H1 (cell line): ENCODE measurements around the gene TOP1. TPM values are rescaled to one million over a fixed set of nuclear protein-coding genes. Genes with fewer than 3 reads are reported as not detected.
A peak's percentile ranks its signal among the peaks of the same experiment; 100 is the strongest.

Experiments used
- CTCF ChIA-PET: fragments of 300-600 bp; sonication (Branson Sonifier 250); formaldehyde crosslinking; loops from one replicate; lab custom pipeline; 2021; ENCODE audit not compliant: partially characterized antibody; lab: Charles Lee
- POLR2A ChIA-PET: fragments of 300-600 bp; sonication (Branson Sonifier 250); formaldehyde crosslinking; loops from one replicate; lab custom pipeline; 2021; ENCODE audit warnings: inconsistent platforms; ENCODE audit not compliant: partially characterized antibody; lab: Charles Lee
- DNase-seq, 2 experiments: peaks; one replicate each; pipeline versions ENCODE4 v3.0.0 to v3.0.0-alpha.2; 2010 to 2022; ENCODE audit warnings: low spot score in 2 of 2, low read depth in 1 of 2, mixed read lengths in 1 of 2
- FAIRE-seq: peaks from 2 replicates; lab custom pipeline; 2011; peaks lifted over from hg19 to GRCh38; lab: Jason Lieb, UNC
- H2AFZ ChIP-seq: 2 replicates; pipeline ENCODE4 v1.8.1; 2012; ENCODE audit warnings: low read length, inconsistent platforms
- H2AK5ac ChIP-seq: 2 replicates; pipeline ENCODE4 v1.6.1; 2013; ENCODE audit warnings: low read depth, low read length
- H2BK120ac ChIP-seq: replicated peaks from 2 replicates; pipeline ENCODE3; 2013; ENCODE audit warnings: low read depth, low read length, inconsistent platforms
- H2BK12ac ChIP-seq: 2 replicates; pipeline ENCODE4 v1.6.1; 2013; ENCODE audit warnings: low read depth, low read length
- H2BK15ac ChIP-seq: 2 replicates; pipeline ENCODE4 v1.6.1; 2013; ENCODE audit warnings: low read length
- H2BK20ac ChIP-seq: 2 replicates; pipeline ENCODE4 v1.6.1; 2013; ENCODE audit warnings: low read length
- H2BK5ac ChIP-seq: 2 replicates; pipeline ENCODE4 v1.6.1; 2013; ENCODE audit warnings: low read depth, low read length
- H3K14ac ChIP-seq: 2 replicates; pipeline ENCODE4 v1.6.1; 2013; ENCODE audit warnings: inconsistent platforms; ENCODE audit not compliant: insufficient read length
- H3K18ac ChIP-seq: 2 replicates; pipeline ENCODE4 v1.6.1; 2013; ENCODE audit warnings: low read length; ENCODE audit errors: extremely low read depth
- H3K23ac ChIP-seq: 2 replicates; pipeline ENCODE4 v1.6.1; 2013; ENCODE audit warnings: inconsistent platforms; ENCODE audit not compliant: insufficient read length
- H3K23me2 ChIP-seq: 2 replicates; pipeline ENCODE4 v1.6.1; 2013; ENCODE audit warnings: low read depth, low read length
- H3K27ac ChIP-seq: 2 replicates; pipeline ENCODE4 v1.6.1; 2011; ENCODE audit warnings: low read depth, low read length, inconsistent platforms
- H3K27me3 ChIP-seq, 4 experiments: replicated peaks in 1 of 4; 1 replicate in 1 of 4; 2 replicates in 3 of 4; pipeline versions ENCODE4 v1.6.1 to v1.8.1; 2011 to 2013; ENCODE audit warnings: low read length in 3 of 4, mild to moderate bottlenecking in 3 of 4, inconsistent platforms in 2 of 4, mixed read lengths in 2 of 4, moderate library complexity in 1 of 4; ENCODE audit not compliant: control insufficient read depth in 3 of 4, insufficient read depth in 3 of 4; ENCODE audit errors: extremely low read depth in 1 of 4
- H3K36me3 ChIP-seq, 4 experiments: 2 replicates each; pipeline versions ENCODE4 v1.6.1 to v1.8.1; 2011 to 2013; ENCODE audit warnings: mild to moderate bottlenecking in 4 of 4, low read length in 3 of 4, moderate library complexity in 2 of 4, control low read depth in 1 of 4, inconsistent platforms in 1 of 4; ENCODE audit not compliant: insufficient read depth in 4 of 4, control insufficient read depth in 2 of 4
- H3K4ac ChIP-seq: replicated peaks from 2 replicates; pipeline ENCODE3; 2013; ENCODE audit warnings: low read length, low read depth, mixed read lengths, inconsistent platforms; ENCODE audit not compliant: insufficient read length
- H3K4me1 ChIP-seq, 4 experiments: replicated peaks in 1 of 4; 1 replicate in 1 of 4; 2 replicates in 3 of 4; pipeline versions ENCODE4 v1.6.1 to v1.8.1; 2011 to 2013; ENCODE audit warnings: low read length in 3 of 4, inconsistent platforms in 2 of 4, mixed read lengths in 1 of 4; ENCODE audit not compliant: insufficient read depth in 4 of 4, control insufficient read depth in 3 of 4
- H3K4me2 ChIP-seq, 2 experiments: 2 replicates each; pipeline versions ENCODE4 v1.6.1 to v1.8.1; 2011 to 2013; ENCODE audit warnings: low read depth in 2 of 2, low read length in 2 of 2, control low read depth in 1 of 2, inconsistent platforms in 1 of 2, mild to moderate bottlenecking in 1 of 2; ENCODE audit not compliant: insufficient read depth in 1 of 2
- H3K4me3 ChIP-seq, 4 experiments: fragments of 200-600, 300-600 bp in 1 of 4; sonication (generic), shearing (Covaris generic), sonication (Bioruptor Twin) in 1 of 4; 2 replicates each; pipeline versions ENCODE4 v1.5.1 to v1.8.1; 2011 to 2016; ENCODE audit warnings: low read length in 4 of 4, low read depth in 3 of 4, control low read depth in 2 of 4, inconsistent platforms in 2 of 4, mild to moderate bottlenecking in 2 of 4, mixed read lengths in 1 of 4, moderate library complexity in 1 of 4; ENCODE audit not compliant: insufficient read depth in 2 of 4; ENCODE audit errors: extremely low read depth in 1 of 4
- H3K56ac ChIP-seq: replicated peaks from 2 replicates; pipeline ENCODE3; 2013; ENCODE audit warnings: low read depth, mild to moderate bottlenecking, mixed read lengths, low read length, inconsistent platforms; ENCODE audit not compliant: insufficient read length
- H3K79me1 ChIP-seq: 2 replicates; pipeline ENCODE4 v1.6.1; 2013; ENCODE audit warnings: low read depth, low read length, control low read depth
- H3K79me2 ChIP-seq, 2 experiments: 2 replicates each; pipeline versions ENCODE4 v1.6.1 to v1.8.1; 2012 to 2013; ENCODE audit warnings: low read length in 2 of 2, mild to moderate bottlenecking in 2 of 2, inconsistent platforms in 1 of 2; ENCODE audit not compliant: insufficient read depth in 2 of 2, control insufficient read depth in 1 of 2
- H3K9ac ChIP-seq, 4 experiments: replicated peaks in 1 of 4; 1 replicate in 1 of 4; 2 replicates in 3 of 4; pipeline versions ENCODE4 v1.6.1 to v1.8.1; 2011 to 2013; ENCODE audit warnings: low read depth in 3 of 4, low read length in 3 of 4, control low read depth in 2 of 4, mild to moderate bottlenecking in 2 of 4, moderate library complexity in 2 of 4, inconsistent platforms in 1 of 4; ENCODE audit errors: extremely low read depth in 1 of 4
- H3K9me3 ChIP-seq, 2 experiments: 2 replicates each; pipeline versions ENCODE4 v1.6.1 to v1.8.1; 2012 to 2013; ENCODE audit warnings: mild to moderate bottlenecking in 2 of 2, moderate library complexity in 2 of 2, control low read depth in 1 of 2, inconsistent platforms in 1 of 2, low read depth in 1 of 2, low read length in 1 of 2, mixed read lengths in 1 of 2; ENCODE audit not compliant: insufficient read depth in 2 of 2
- H4K20me1 ChIP-seq, 2 experiments: replicated peaks in 1 of 2; 2 replicates each; pipeline versions ENCODE3 to v1.8.1; 2011 to 2013; ENCODE audit warnings: inconsistent platforms in 2 of 2, low read length in 2 of 2, mild to moderate bottlenecking in 1 of 2; ENCODE audit not compliant: insufficient read depth in 2 of 2, control insufficient read depth in 1 of 2
- H4K5ac ChIP-seq: 2 replicates; pipeline ENCODE4 v1.6.1; 2013; ENCODE audit warnings: low read length, low read depth, mixed read lengths, inconsistent platforms; ENCODE audit not compliant: insufficient read length
- H4K8ac ChIP-seq: 2 replicates; pipeline ENCODE4 v1.8.0; 2013; ENCODE audit warnings: mild to moderate bottlenecking, moderate library complexity, low read length, inconsistent platforms; ENCODE audit not compliant: insufficient read depth; ENCODE audit errors: extremely low read depth
- H4K91ac ChIP-seq: replicated peaks from 2 replicates; pipeline ENCODE3; 2013; ENCODE audit warnings: low read length, mixed read lengths, inconsistent platforms; ENCODE audit not compliant: insufficient read length
- CBX8 ChIP-seq: fragments of 300-800, 300-1000 bp; sonication (generic); IDR thresholded peaks from 2 replicates; pipeline ENCODE4 v1.7.1; 2016; ENCODE audit warnings: low read depth, low read length, borderline replicate concordance
- GABPA ChIP-seq: IDR thresholded peaks from 2 replicates; pipeline ENCODE4 v1.6.1; 2011; ENCODE audit warnings: mild to moderate bottlenecking, low read length, moderate library complexity, borderline replicate concordance; ENCODE audit not compliant: insufficient read depth
- GTF2F1 ChIP-seq: IDR thresholded peaks from 2 replicates; pipeline ENCODE4 v1.6.1; 2012; ENCODE audit warnings: low read depth, low read length, improper control_type of control experiment, borderline replicate concordance
- HDAC6 ChIP-seq: IDR thresholded peaks from one replicate; pipeline ENCODE4 v1.7.1; 2012; ENCODE audit warnings: low read depth, mild to moderate bottlenecking, inconsistent platforms, low read length, moderate library complexity
- RBBP5 ChIP-seq: IDR thresholded peaks from 2 replicates; pipeline ENCODE4 v1.7.1; 2012; ENCODE audit warnings: low read depth, mild to moderate bottlenecking, inconsistent platforms, low read length, moderate library complexity, borderline replicate concordance
- RNF2 ChIP-seq: fragments of 200-900, 300-1000 bp; sonication (generic); IDR thresholded peaks from 2 replicates; pipeline ENCODE4 v1.7.1; 2016; ENCODE audit warnings: borderline replicate concordance, low read depth, mild to moderate bottlenecking, antibody characterized with exemption, low read length; ENCODE audit not compliant: poor library complexity, severe bottlenecking; ENCODE audit errors: missing control alignments
- SIN3A ChIP-seq, 2 experiments: IDR thresholded peaks in 1 of 2; conservative IDR thresholded peaks in 1 of 2; 2 replicates each; pipeline ENCODE4 v1.6.1; 2011 to 2012; ENCODE audit warnings: low read length in 2 of 2, improper control_type of control experiment in 1 of 2, low read depth in 1 of 2, mild to moderate bottlenecking in 1 of 2
- SIRT6 ChIP-seq: IDR thresholded peaks from one replicate; pipeline ENCODE4 v1.7.1; 2012; ENCODE audit warnings: low read length, inconsistent platforms
- TBP ChIP-seq: IDR thresholded peaks from 2 replicates; pipeline ENCODE4 v1.6.1; 2011; ENCODE audit warnings: low read depth, low read length, improper control_type of control experiment
- WGBS, 2 experiments: shearing (Covaris generic) in 1 of 2; methylation state at CpG; one replicate each; pipeline versions ENCODE4 v1.1.6 to v1.1.7; 2013 to 2015; ENCODE audit warnings: low lambda C conversion rate in 2 of 2, mixed read lengths in 2 of 2, inconsistent platforms in 1 of 2, low coverage in 1 of 2, missing lambda C conversion rate in 1 of 2; ENCODE audit not compliant: insufficient replicate concordance in 2 of 2, insufficient coverage in 1 of 2, insufficient read length in 1 of 2; ENCODE audit errors: extremely low coverage in 1 of 2, missing lambda C conversion rate in 1 of 2; 5-methylcytosine and 5-hydroxymethylcytosine counted together
- polyA plus RNA-seq, 7 experiments: library from polyadenylated mRNA; depleted of rRNA in 3 of 7; stranded (reverse) in 5 of 7; unstranded in 2 of 7; fragments of >200 nt in 5 of 7; fragments of 200-250 nt in 2 of 7; gene quantifications; 1 replicate in 5 of 7; 2 replicates in 1 of 7; 4 replicates in 1 of 7; pipeline versions ENCODE4 v1.2.1 to v1.2.3, GENCODE V29; 2011 to 2013; ENCODE audit warnings: missing spikeins in 2 of 7, mixed read lengths in 2 of 7
- total RNA-seq: library from RNA; stranded (reverse); fragmentation: NEBNext Ultra II Directional; extraction: Animal tissue kit (Norgen Biotek cat#: 25700); gene quantifications from 2 replicates; pipeline ENCODE4 v1.2.1, GENCODE V29; 2021

Gene TOP1
- total and polyA plus RNA-seq, 2 of the 8 experiments (the other 6 are each of a cell fraction or from before 2014, with no cell fraction given): 7.4 to 108 TPM

DNA sequence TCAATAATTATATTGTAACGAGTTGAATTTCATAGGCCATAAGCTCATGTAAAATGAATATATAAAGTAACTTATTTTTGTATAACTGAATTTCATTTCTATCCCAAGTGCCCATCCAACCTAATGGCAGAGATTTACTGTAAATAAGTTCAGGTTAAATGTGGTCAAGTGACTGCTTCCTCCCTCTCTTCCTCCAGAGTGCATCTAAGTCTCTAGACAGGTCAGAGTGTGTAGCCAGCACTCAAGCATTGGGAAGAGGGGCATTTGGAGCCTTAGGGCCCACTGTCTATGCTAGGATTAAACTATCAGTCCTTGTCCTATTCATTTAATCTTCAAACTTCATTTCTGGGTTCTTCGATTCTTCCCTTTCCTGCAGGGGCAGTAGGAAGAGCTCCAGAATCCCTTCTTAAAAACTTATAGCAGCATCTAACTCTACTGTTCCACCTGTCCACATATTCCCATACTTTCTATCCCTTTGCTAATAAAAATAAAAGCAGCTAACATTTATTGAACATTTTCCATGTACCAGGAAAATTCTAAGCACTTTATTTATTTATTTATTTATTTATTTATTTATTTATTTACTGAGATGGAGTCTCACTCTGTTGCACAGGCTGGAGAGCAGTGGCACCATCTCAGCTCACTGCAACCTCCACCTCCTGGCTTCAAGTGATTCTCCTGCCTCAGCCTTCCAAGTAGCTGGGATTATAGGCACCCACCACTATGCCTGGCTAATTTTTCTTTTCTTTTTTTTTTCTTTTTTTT is 36.1 kb upstream of the TOP1 start:
- Histone ChIP-seq H2BK5ac (no peak overlapping the region), H3K27ac (no peak overlapping the region), H4K8ac (no peak overlapping the region), H3K4ac (no peak overlapping the region), H3K14ac (no peak overlapping the region), H3K27me3 (no peaks in the 10 kb centered on the region), H4K5ac (no peak overlapping the region), H3K23me2 (no peaks in the 10 kb centered on the region), H3K23ac (no peak overlapping the region), H3K36me3 (no peaks in the 10 kb centered on the region), H2BK20ac (no peak overlapping the region), H2BK120ac (no peak overlapping the region), H3K4me3 (no peak overlapping the region), H3K9me3 (no peaks in the 10 kb centered on the region), H4K91ac (no peak overlapping the region), H3K79me1 (no peaks in the 10 kb centered on the region), H2AK5ac (no peak overlapping the region), H2BK15ac (no peak overlapping the region), H3K4me1 (peaks cover 0 to 6% (median 3%) of the 10 kb centered on the region in 4 experiments; a peak in 5 of 7 replicates), H3K4me2 (no peak overlapping the region), H3K9ac (no peak overlapping the region), H4K20me1 (no peaks in the 10 kb centered on the region), H2AFZ (no peak overlapping the region), H3K79me2 (no peaks in the 10 kb centered on the region), H3K18ac (no peak overlapping the region), H3K56ac (no peak overlapping the region), H2BK12ac (no peak overlapping the region)
- ChIA-PET CTCF (interaction anchor here (1.1 to 6.4 kb wide), 23 partner anchors 10 to 142 kb away, joined by 3 to 55 read pairs (median 9); partner anchors contain the start of gene TOP1), POLR2A (no interaction called here)
- DNase-seq (peak in 1 of 2 experiments; percentile 14), FAIRE-seq (no peak)
- WGBS, 2 experiments: 84% methylated on average over 2 of the region's 2 CpGs; no CpG with 5 or more reads in 1 of the 2 experiments
- TF ChIP-seq RNF2 (no peak), TBP (no peak), GTF2F1 (no peak), RBBP5 (no peak), SIRT6 (no peak), SIN3A (conservative IDR thresholded peaks at IDR 0.05 in 1 of 2, IDR thresholded peaks at IDR 0.05 in 1 of 2; ENCODE audit: low read depth in 1 of 2, low read length in 2 of 2) (no peak), CBX8 (no peak), GABPA (no peak), HDAC6 (no peak)
